Cardiac fibroblast (primary cell): ENCODE data around the gene RBBP8NL.
A peak's percentile ranks its signal among the peaks of the same experiment; 100 is the strongest.

Experiments
- DNase-seq, 2 donors: peaks; one replicate each; pipeline versions ENCODE4 v3.0.0 to v3.0.0-alpha.2; 2010; ENCODE audit warnings: low read depth in 2 of 2
- H3K4me3 ChIP-seq, 2 donors: replicated peaks in 1 of 2; 1 replicate in 1 of 2; 2 replicates in 1 of 2; pipeline ENCODE4 v1.5.1; 2011; ENCODE audit warnings: low read depth in 2 of 2, low read length in 2 of 2, mild to moderate bottlenecking in 2 of 2, moderate library complexity in 1 of 2
- CTCF ChIP-seq: IDR thresholded peaks from one replicate; pipeline ENCODE4 v1.5.1; 2011; ENCODE audit warnings: low read depth, mild to moderate bottlenecking, low read length, inconsistent platforms

Gene RBBP8NL

GRCh38 chr20:62363920-62364851 is 63.2 kb downstream of the RBBP8NL start:
- no peak for TF ChIP-seq CTCF
- peak; percentile 64 to 65 for DNase-seq
- H3K4me3 ChIP-seq: peak overlapping the region in 1 of 2 donors; percentile 72

GRCh38 chr20:62362991-62363919 is 64.1 kb downstream of the RBBP8NL start:
- no peak overlapping the region for H3K4me3 ChIP-seq
- DNase-seq: no peak
- TF ChIP-seq CTCF: no peak

- TF ChIP-seq CTCF: no peak
- no peak for DNase-seq
- no peak overlapping the region for H3K4me3 ChIP-seq
Measured at GRCh38 chr20:62362590-62362940, 64.8 kb downstream of the RBBP8NL start.

GRCh38 chr20:62361799-62362589 is 65.3 kb downstream of the RBBP8NL start:
- DNase-seq: no peak
- H3K4me3 ChIP-seq: no peak overlapping the region
- no peak for TF ChIP-seq CTCF

- DNase-seq: peak in 1 of 2 donors; percentile 25
- TF ChIP-seq CTCF: no peak
- no peak overlapping the region for H3K4me3 ChIP-seq
Measured at GRCh38 chr20:62360854-62361798, 66.2 kb downstream of the RBBP8NL start.
